OCI-LY7 (cell line): ENCODE results near the gene H3-3A. TPM values are rescaled to one million over a fixed set of nuclear protein-coding genes. Genes with fewer than 3 reads are reported as not detected.

Experiments used
- BruUV-seq: library from RNA; stranded (reverse); fragments of 400-500 nt; replicated peaks from 2 replicates; lab custom pipeline; 2021; lab: Mats Ljungman, UMichigan
- CTCF ChIA-PET: fragments of 300-600 bp; sonication (Branson Sonifier 250); formaldehyde crosslinking; loops from one replicate; lab custom pipeline; 2022; ENCODE audit warnings: antibody characterized with exemption; ENCODE audit not compliant: unreplicated experiment; lab: Charles Lee
- POLR2A ChIA-PET: fragments of 300-600 bp; sonication (Branson Sonifier 250); formaldehyde crosslinking; loops from one replicate; lab custom pipeline; 2022; ENCODE audit warnings: antibody characterized with exemption; lab: Charles Lee
- DNase-seq: peaks from one replicate; pipeline ENCODE4 v3.0.0-alpha.2; 2015; ENCODE audit warnings: low spot score
- H2AFZ ChIP-seq: fragments of 200-600 bp; sonication (generic), shearing (Covaris generic); 2 replicates; pipeline ENCODE4 v1.6.1; 2014; ENCODE audit warnings: mild to moderate bottlenecking, antibody characterized with exemption, low read length, moderate library complexity
- H3K27ac ChIP-seq: fragments of 200-600 bp; sonication (generic); 2 replicates; pipeline ENCODE4 v1.5.1; 2014; ENCODE audit warnings: mixed run types, low read depth, mild to moderate bottlenecking, moderate library complexity, low read length, inconsistent platforms; ENCODE audit not compliant: poor library complexity, severe bottlenecking
- H3K36me3 ChIP-seq: fragments of 200-600 bp; sonication (generic); 2 replicates; pipeline ENCODE4 v1.6.1; 2014; ENCODE audit warnings: mild to moderate bottlenecking, antibody characterized with exemption, low read length, moderate library complexity, mixed read lengths; ENCODE audit not compliant: insufficient read depth
- H3K4me1 ChIP-seq: fragments of 200-600 bp; sonication (generic); 2 replicates; pipeline ENCODE4 v1.5.1; 2014; ENCODE audit warnings: mild to moderate bottlenecking, low read length; ENCODE audit not compliant: insufficient read depth, poor library complexity, severe bottlenecking
- H3K4me2 ChIP-seq: fragments of 200-600 bp; sonication (generic); 2 replicates; pipeline ENCODE4 v1.6.1; 2014; ENCODE audit warnings: mild to moderate bottlenecking, low read length
- H3K4me3 ChIP-seq: fragments of 200-600 bp; sonication (generic); 2 replicates; pipeline ENCODE4 v1.5.1; 2014; ENCODE audit warnings: mild to moderate bottlenecking, low read depth, low read length; ENCODE audit not compliant: poor library complexity, severe bottlenecking
- H3K79me2 ChIP-seq: fragments of 200-600 bp; sonication (generic); 2 replicates; pipeline ENCODE4 v1.6.1; 2016; ENCODE audit warnings: low read depth, mild to moderate bottlenecking, low read length, moderate library complexity, mixed read lengths; ENCODE audit not compliant: insufficient read depth
- H3K9me2 ChIP-seq: fragments of 200-600 bp; sonication (generic); 2 replicates; pipeline ENCODE4 v1.6.1; 2016; ENCODE audit warnings: mild to moderate bottlenecking, low read length, mixed read lengths; ENCODE audit not compliant: insufficient read depth
- H3K9me3 ChIP-seq: fragments of 200-600 bp; sonication (generic); 2 replicates; pipeline ENCODE4 v1.6.1; 2014; ENCODE audit warnings: mild to moderate bottlenecking, mixed run types, low read length, mixed read lengths
- H4K20me1 ChIP-seq: fragments of 200-600 bp; sonication (generic); 2 replicates; pipeline ENCODE4 v1.6.1; 2014; ENCODE audit warnings: mild to moderate bottlenecking, antibody characterized with exemption, low read length, moderate library complexity, mixed read lengths; ENCODE audit not compliant: insufficient read depth
- EZH2phosphoT487 ChIP-seq: fragments of 200-600 bp; sonication (generic); IDR thresholded peaks from 2 replicates; pipeline ENCODE4 v1.6.1; 2018; ENCODE audit warnings: low read depth, borderline replicate concordance, mild to moderate bottlenecking, mixed run types, antibody characterized with exemption, low read length, moderate library complexity, mixed read lengths
- intact Hi-C: fragments of 100-400 bp; cut with micrococcal nuclease; formaldehyde crosslinking; loops from one replicate; pipeline ENCODE4 v1.10.0; 2022; ENCODE audit not compliant: unreplicated experiment
- total RNA-seq, 2 experiments: library from RNA; depleted of rRNA in 1 of 2; stranded (reverse); fragments of >200 nt in 1 of 2; shearing (Covaris generic) in 1 of 2; gene quantifications; 2 replicates each; pipeline ENCODE4 v1.2.3, GENCODE V29; 2014 to 2022
- TF ChIP-seq, protein P1 (sequence below): fragments of 200-600 bp; sonication (generic); conservative IDR thresholded peaks from 2 replicates; pipeline ENCODE4 v1.5.1; 2014; ENCODE audit warnings: mild to moderate bottlenecking, antibody characterized with exemption, low read length, moderate library complexity, mixed read lengths

Gene H3-3A
- total RNA-seq, 2 experiments from 2014 or later = 416 to 661 TPM

DNA sequence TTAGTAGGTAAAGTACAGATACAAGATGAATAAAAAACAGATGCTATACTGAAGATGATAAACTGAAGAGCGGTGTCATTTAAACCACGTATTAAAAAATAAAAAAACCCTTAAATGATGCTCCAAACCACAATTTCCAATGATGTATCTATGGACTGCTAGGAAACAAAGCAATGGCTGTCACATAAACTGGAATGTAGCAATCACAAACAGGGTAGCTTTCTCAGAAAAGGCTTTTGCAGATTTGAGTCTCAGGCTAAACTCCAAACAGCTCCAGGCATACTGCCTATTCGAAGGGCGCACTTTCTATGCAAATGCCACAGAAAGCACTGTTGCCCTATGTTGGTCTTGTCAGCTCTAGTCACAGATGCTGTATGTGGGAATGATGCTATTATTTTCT, 12.4 kb upstream of the H3-3A start:
- CTCF ChIA-PET = no interaction called here
- intact Hi-C loops = no loop called here

DNA sequence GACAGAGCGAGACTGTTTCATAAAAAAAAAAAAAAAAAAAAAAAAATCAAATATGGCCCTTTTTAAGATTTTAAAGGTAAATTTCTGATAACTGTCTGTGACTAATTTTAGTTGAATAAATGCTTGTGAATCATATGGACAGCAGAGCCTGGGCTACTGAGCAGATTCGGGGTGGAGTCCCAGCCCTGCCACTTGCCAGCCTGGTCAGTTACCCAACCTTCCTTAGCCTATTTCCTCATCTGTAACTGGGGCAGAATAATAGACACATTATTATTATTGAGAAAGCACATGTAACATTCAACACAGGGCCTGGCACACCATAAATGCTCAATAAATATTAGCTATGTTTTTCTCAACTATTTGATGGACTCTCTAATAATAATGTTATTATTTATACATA, 11.2 kb upstream of the H3-3A start:
- POLR2A ChIA-PET = no interaction called here
- no peaks in the 10 kb centered on the region for H3K9me2 ChIP-seq
- H3K4me3 ChIP-seq = no peak overlapping the region
- no peaks in the 10 kb centered on the region for H3K36me3 ChIP-seq
- DNase-seq = no peak
- no peak overlapping the region for H2AFZ ChIP-seq
- no peak overlapping the region for H3K4me2 ChIP-seq
- CTCF ChIA-PET = no interaction called here
- TF ChIP-seq EZH2phosphoT487 = no peak
- TF ChIP-seq, protein P1, sequence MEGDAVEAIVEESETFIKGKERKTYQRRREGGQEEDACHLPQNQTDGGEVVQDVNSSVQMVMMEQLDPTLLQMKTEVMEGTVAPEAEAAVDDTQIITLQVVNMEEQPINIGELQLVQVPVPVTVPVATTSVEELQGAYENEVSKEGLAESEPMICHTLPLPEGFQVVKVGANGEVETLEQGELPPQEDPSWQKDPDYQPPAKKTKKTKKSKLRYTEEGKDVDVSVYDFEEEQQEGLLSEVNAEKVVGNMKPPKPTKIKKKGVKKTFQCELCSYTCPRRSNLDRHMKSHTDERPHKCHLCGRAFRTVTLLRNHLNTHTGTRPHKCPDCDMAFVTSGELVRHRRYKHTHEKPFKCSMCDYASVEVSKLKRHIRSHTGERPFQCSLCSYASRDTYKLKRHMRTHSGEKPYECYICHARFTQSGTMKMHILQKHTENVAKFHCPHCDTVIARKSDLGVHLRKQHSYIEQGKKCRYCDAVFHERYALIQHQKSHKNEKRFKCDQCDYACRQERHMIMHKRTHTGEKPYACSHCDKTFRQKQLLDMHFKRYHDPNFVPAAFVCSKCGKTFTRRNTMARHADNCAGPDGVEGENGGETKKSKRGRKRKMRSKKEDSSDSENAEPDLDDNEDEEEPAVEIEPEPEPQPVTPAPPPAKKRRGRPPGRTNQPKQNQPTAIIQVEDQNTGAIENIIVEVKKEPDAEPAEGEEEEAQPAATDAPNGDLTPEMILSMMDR = no peak
- H3K27ac ChIP-seq = no peak overlapping the region
- no peaks in the 10 kb centered on the region for H3K79me2 ChIP-seq
- no TSS peak for BruUV-seq
- H3K4me1 ChIP-seq = no peaks in the 10 kb centered on the region
- no peaks in the 10 kb centered on the region for H3K9me3 ChIP-seq
- intact Hi-C loops = no loop called here
- no peaks in the 10 kb centered on the region for H4K20me1 ChIP-seq

More for the DNA sequence above, 12.4 kb upstream of the H3-3A start:
- no peaks in the 10 kb centered on the region for H3K36me3 ChIP-seq
- no peak overlapping the region for H3K4me3 ChIP-seq
- H3K4me2 ChIP-seq = no peak overlapping the region
- TF ChIP-seq, protein P1 = no peak
- TF ChIP-seq EZH2phosphoT487 = no peak
- no TSS peak for BruUV-seq
- no peak for DNase-seq
- H4K20me1 ChIP-seq = no peaks in the 10 kb centered on the region
- no peak overlapping the region for H2AFZ ChIP-seq
- no peaks in the 10 kb centered on the region for H3K4me1 ChIP-seq
- POLR2A ChIA-PET = interaction anchor here (0.6 to 1.1 kb wide), 2 partner anchors 21 to 438 kb away, joined by 4 read pairs; no protein-coding TSS in a partner anchor
- no peaks in the 10 kb centered on the region for H3K79me2 ChIP-seq
- H3K9me2 ChIP-seq = no peaks in the 10 kb centered on the region
- no peaks in the 10 kb centered on the region for H3K9me3 ChIP-seq
- no peak overlapping the region for H3K27ac ChIP-seq

DNA sequence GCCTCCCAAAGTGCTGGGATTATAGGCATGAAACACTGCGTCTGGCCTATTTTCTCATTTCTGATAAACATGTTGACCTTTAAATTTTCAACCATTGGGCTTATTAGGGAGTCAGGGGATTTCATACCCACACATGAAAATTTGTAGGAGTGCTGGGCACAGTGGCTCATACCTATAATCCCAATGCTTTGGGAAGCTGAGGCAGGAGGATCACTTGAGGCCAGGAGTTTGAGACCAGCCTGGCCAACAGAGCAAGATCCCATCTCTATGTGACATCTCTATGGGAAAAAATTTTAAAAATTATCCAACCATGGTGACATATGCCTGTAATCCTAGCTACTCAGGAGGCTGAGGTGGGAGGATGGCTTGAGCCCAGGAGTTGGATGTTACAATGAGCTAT, 10.5 kb upstream of the H3-3A start:
- CTCF ChIA-PET = no interaction called here
- Histone ChIP-seq H3K79me2 (no peaks in the 10 kb centered on the region), H3K4me2 (no peak overlapping the region), H3K4me1 (no peaks in the 10 kb centered on the region), H2AFZ (no peak overlapping the region), H3K4me3 (no peak overlapping the region), H3K9me3 (no peaks in the 10 kb centered on the region), H3K36me3 (no peaks in the 10 kb centered on the region), H4K20me1 (no peaks in the 10 kb centered on the region), H3K9me2 (no peaks in the 10 kb centered on the region), H3K27ac (no peak overlapping the region)
- intact Hi-C loops = no loop called here
- no TSS peak for BruUV-seq
- no peak for TF ChIP-seq EZH2phosphoT487
- TF ChIP-seq, protein P1 = no peak
- DNase-seq = no peak
- POLR2A ChIA-PET = interaction anchor here (0.6 kb wide), 2 partner anchors 14 to 23 kb away, joined by 3 read pairs; no protein-coding TSS in a partner anchor
